Astrocyte of the spinal cord (primary cell): ENCODE data around the gene SMIM36.

Experiments
- DNase-seq: peaks from one replicate; pipeline ENCODE4 v3.0.0; 2011; ENCODE audit warnings: low read depth, low spot score
- H3K4me3 ChIP-seq: 2 replicates; pipeline ENCODE4 v1.5.1; 2011; ENCODE audit warnings: low read depth, mild to moderate bottlenecking, low read length, moderate library complexity
- in situ Hi-C: cut with HindIII; loops from 2 replicates; pipeline ENCODE4 v1.10.0; 2017; ENCODE audit warnings: low sequenced_read_pairs
- TF ChIP-seq, protein P1 (sequence below): IDR thresholded peaks from 2 replicates; pipeline ENCODE4 v1.5.1; 2012; ENCODE audit warnings: low read depth, mild to moderate bottlenecking, low read length, inconsistent platforms

SMIM36 gene

DNA sequence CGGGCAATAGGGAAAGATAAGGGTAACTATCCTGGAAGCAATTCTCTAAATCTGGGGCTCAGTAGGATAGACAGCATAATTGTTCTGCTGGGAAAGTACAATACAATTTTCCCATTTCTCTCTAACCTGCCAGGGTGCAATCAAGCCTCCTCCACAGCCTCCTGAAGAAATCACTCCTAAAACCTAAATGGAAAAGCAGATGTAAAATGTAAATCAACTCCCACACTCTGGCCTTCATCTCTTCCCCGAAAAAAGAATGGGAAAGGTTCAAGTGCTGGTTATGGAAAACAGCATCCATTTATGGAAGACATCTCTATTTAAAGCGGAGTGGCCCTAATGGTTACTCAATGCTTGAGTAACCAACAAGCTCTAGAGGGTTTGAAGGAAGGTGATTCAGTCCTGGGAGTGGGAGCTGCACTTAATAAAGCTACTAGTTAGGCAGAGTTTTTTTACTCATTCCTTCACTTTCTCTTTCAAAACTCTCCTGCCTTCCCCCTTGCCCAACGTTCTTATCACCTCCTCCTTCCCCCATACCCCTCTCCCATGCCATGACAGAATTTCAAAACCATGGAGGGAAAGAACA is 94.7 kb downstream of the SMIM36 start:
- TF ChIP-seq, protein P1, sequence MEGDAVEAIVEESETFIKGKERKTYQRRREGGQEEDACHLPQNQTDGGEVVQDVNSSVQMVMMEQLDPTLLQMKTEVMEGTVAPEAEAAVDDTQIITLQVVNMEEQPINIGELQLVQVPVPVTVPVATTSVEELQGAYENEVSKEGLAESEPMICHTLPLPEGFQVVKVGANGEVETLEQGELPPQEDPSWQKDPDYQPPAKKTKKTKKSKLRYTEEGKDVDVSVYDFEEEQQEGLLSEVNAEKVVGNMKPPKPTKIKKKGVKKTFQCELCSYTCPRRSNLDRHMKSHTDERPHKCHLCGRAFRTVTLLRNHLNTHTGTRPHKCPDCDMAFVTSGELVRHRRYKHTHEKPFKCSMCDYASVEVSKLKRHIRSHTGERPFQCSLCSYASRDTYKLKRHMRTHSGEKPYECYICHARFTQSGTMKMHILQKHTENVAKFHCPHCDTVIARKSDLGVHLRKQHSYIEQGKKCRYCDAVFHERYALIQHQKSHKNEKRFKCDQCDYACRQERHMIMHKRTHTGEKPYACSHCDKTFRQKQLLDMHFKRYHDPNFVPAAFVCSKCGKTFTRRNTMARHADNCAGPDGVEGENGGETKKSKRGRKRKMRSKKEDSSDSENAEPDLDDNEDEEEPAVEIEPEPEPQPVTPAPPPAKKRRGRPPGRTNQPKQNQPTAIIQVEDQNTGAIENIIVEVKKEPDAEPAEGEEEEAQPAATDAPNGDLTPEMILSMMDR = no peak
- no peak for DNase-seq
- no peak overlapping the region for H3K4me3 ChIP-seq
- in situ Hi-C loops = no loop called here

- TF ChIP-seq, protein P1 = no peak
- no peak overlapping the region for H3K4me3 ChIP-seq
- in situ Hi-C loops = no loop called here
- no peak for DNase-seq
Measured at GRCh38 chr17:55416000-55416399, 95.3 kb downstream of the SMIM36 start.

DNA sequence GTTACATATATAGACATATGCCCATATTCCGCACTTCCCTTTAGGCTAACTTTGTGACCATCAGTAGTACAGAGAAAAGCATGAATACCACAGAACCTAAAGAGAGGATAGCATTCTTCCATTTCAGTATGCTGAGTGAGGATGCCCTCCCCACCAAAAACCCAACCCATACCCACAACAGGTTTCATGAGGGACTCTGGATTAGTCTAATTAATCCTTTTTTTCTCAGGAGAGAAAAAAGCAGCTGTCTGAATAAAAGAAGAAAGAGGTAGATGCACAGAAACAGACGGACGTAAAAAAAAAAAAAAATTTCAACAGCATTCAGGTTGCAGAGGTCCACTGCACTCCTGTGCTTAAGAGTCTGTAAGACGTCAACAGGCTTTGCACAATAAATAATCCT is 96.3 kb downstream of the SMIM36 start:
- TF ChIP-seq, protein P1 = no peak
- no peak overlapping the region for H3K4me3 ChIP-seq
- in situ Hi-C loops = no loop called here
- DNase-seq = no peak

GRCh38 chr17:55413825-55414489 is 97.3 kb downstream of the SMIM36 start:
- in situ Hi-C loops = no loop called here
- DNase-seq = no peak
- H3K4me3 ChIP-seq = no peak overlapping the region
- TF ChIP-seq, protein P1 = no peak

DNA sequence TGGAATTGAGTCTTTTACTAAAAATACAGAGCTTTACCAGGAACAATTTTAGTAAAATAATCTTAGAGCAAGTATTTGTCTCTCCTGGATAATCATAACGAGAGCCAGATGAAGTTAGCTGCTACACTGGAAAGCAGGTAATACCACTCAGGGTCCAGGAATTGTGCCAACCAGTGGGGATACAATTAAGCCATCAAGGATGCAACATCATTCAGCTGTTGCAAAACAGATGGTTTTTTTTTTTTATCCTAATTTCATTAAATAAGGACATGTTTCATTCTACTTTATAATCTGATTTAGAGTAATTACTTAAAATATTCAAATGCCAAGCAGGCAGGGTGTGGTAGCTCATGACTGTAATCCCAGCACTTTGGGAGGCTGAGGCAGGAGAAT is 99.8 kb downstream of the SMIM36 start:
- in situ Hi-C loops = no loop called here

GRCh38 chr17:55410722-55411462 is 100.4 kb downstream of the SMIM36 start:
- in situ Hi-C loops = no loop called here
- no peak for DNase-seq

More for the DNA sequence above, 99.8 kb downstream of the SMIM36 start:
- TF ChIP-seq, protein P1 = no peak
- DNase-seq = no peak
- H3K4me3 ChIP-seq = no peak overlapping the region

More at GRCh38 chr17:55410722-55411462, 100.4 kb downstream of the SMIM36 start:
- TF ChIP-seq, protein P1 = no peak
- H3K4me3 ChIP-seq = no peak overlapping the region
